Osteocyte (in vitro differentiated cells): Measurements from ENCODE around the gene CETN2. TPM values are rescaled to one million over a fixed set of nuclear protein-coding genes. Genes with fewer than 3 reads are reported as not detected.
"Not testable (repeated sequence)": the region's sequence is repeated elsewhere in the genome, so short reads cannot be mapped to it uniquely, and the experiment has no call there.

Source experiments
- DNase-seq: peaks from one replicate; pipeline ENCODE4 v3.0.0; 2021; ENCODE audit warnings: mixed read lengths; ENCODE audit not compliant: unreplicated experiment; ENCODE audit errors: extremely low spot score
- H3K27ac Mint-ChIP-seq: one replicate; pipeline ENCODE4 v1.8.0; 2021; ENCODE audit warnings: mild to moderate bottlenecking, mixed read lengths; ENCODE audit not compliant: unreplicated experiment
- H3K27me3 Mint-ChIP-seq: one replicate; pipeline ENCODE4 v1.8.0; 2021; ENCODE audit warnings: mixed read lengths; ENCODE audit not compliant: unreplicated experiment
- H3K36me3 Mint-ChIP-seq: one replicate; pipeline ENCODE4 v1.8.0; 2021; ENCODE audit warnings: mixed read lengths; ENCODE audit not compliant: unreplicated experiment
- H3K4me1 Mint-ChIP-seq: one replicate; pipeline ENCODE4 v1.8.0; 2021; ENCODE audit warnings: mixed read lengths; ENCODE audit not compliant: unreplicated experiment
- H3K4me3 Mint-ChIP-seq: one replicate; pipeline ENCODE4 v1.8.0; 2021; ENCODE audit warnings: mild to moderate bottlenecking, moderate library complexity, mixed read lengths; ENCODE audit not compliant: unreplicated experiment
- H3K9me3 Mint-ChIP-seq: one replicate; pipeline ENCODE4 v1.8.0; 2021; ENCODE audit warnings: mixed read lengths; ENCODE audit not compliant: unreplicated experiment
- total RNA-seq: library from RNA; stranded (reverse); gene quantifications from 2 replicates; pipeline ENCODE4 v1.2.1, GENCODE V29; 2021
- TF ChIP-seq, protein P1 (sequence below): fragments of 200-600 bp; sonication (generic); IDR thresholded peaks from 2 replicates; pipeline ENCODE4 v1.5.0; 2021; ENCODE audit warnings: antibody characterized with exemption, mild to moderate bottlenecking, moderate library complexity

The CETN2 gene
- total RNA-seq, 1 donor from 2014 or later = 34.8 TPM

DNA sequence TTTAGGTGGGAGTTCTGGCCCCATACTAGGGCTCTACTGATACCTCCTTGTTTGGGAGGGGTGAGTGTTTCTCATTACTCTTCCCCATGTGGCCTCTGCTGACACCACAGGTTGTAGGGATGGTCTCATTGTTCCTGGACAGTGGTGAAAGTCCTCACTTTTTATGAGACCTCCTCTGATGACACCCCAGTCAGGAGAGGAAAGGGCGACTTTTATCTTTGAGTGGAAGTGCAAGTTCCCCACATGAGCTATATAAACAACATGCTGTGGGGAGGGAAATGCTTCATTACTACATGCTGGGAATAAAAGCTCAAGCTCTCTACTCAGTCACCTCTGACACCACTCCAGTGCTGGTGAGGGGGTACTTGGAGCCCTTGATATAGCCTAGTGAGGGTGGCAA is 31.6 kb downstream of the CETN2 start:
- H3K9me3 Mint-ChIP-seq = no peaks in the 10 kb centered on the region
- peaks cover 15% of the 10 kb centered on the region for H3K27me3 Mint-ChIP-seq
- H3K36me3 Mint-ChIP-seq = no peaks in the 10 kb centered on the region
- H3K27ac Mint-ChIP-seq = no peak overlapping the region
- DNase-seq = no peak
- TF ChIP-seq, protein P1, sequence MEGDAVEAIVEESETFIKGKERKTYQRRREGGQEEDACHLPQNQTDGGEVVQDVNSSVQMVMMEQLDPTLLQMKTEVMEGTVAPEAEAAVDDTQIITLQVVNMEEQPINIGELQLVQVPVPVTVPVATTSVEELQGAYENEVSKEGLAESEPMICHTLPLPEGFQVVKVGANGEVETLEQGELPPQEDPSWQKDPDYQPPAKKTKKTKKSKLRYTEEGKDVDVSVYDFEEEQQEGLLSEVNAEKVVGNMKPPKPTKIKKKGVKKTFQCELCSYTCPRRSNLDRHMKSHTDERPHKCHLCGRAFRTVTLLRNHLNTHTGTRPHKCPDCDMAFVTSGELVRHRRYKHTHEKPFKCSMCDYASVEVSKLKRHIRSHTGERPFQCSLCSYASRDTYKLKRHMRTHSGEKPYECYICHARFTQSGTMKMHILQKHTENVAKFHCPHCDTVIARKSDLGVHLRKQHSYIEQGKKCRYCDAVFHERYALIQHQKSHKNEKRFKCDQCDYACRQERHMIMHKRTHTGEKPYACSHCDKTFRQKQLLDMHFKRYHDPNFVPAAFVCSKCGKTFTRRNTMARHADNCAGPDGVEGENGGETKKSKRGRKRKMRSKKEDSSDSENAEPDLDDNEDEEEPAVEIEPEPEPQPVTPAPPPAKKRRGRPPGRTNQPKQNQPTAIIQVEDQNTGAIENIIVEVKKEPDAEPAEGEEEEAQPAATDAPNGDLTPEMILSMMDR = no peak
- H3K4me3 Mint-ChIP-seq = no peak overlapping the region
- no peaks in the 10 kb centered on the region for H3K4me1 Mint-ChIP-seq

DNA sequence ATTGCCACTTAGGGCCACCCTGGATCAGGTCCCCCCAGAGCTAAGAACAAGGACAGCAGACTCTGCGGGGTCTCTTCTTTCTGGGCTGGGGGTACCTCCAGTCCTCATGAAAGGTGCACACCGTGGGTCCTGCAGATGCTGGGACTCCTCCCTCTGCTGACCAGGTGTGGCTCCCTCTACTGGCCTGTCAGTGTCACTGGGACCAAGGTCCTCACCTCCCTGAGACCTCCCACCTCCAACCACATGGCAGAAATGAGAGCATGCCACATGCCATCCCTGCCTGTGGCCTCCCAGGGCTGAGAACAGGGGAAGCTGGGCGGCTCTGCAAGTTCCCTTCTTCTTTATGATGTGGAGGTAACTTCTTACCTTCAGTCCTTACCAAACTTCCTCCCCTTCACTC is 43.5 kb downstream of the CETN2 start:
- H3K36me3 Mint-ChIP-seq, H3K27me3 Mint-ChIP-seq, H3K4me1 Mint-ChIP-seq, H3K27ac Mint-ChIP-seq, H3K9me3 Mint-ChIP-seq, DNase-seq, H3K4me3 Mint-ChIP-seq: not testable (repeated sequence)

Other genes starting within 250 kb of the CETN2 start
- not detected in 2 replicates for gene GABRQ, start 192.9 kb downstream of the CETN2 start, total RNA-seq
- not detected in 2 replicates for gene MAGEA3, start 132.0 kb downstream of the CETN2 start, total RNA-seq
- not detected in 2 replicates for gene CSAG2, start 121.5 kb downstream of the CETN2 start, total RNA-seq
- gene MAGEA2B, start 116.1 kb downstream of the CETN2 start, total RNA-seq = not detected in 2 replicates
- not detected in 2 replicates for gene CSAG1, start 97.0 kb downstream of the CETN2 start, total RNA-seq
- gene MAGEA12, start 97.0 kb downstream of the CETN2 start, total RNA-seq = not detected in 2 replicates
- not detected in 2 replicates for gene MAGEA2, start 76.9 kb downstream of the CETN2 start, total RNA-seq
- gene CSAG3, start 71.5 kb downstream of the CETN2 start, total RNA-seq = not detected in 2 replicates
- not detected in 2 replicates for gene MAGEA6, start 61.1 kb downstream of the CETN2 start, total RNA-seq
- gene NSDHL, start 306 bp upstream of the CETN2 start, total RNA-seq = 14.1 and 14.7 TPM in 2 replicates
- gene ZNF185, start 67.3 kb upstream of the CETN2 start, total RNA-seq = 8.0 TPM in 2 replicates
- gene PNMA5, start 163.4 kb upstream of the CETN2 start, total RNA-seq = not detected in 2 replicates
- gene PNMA3, start 225.7 kb upstream of the CETN2 start, total RNA-seq = not detected in 2 replicates
- gene PNMA6A, start 241.7 kb upstream of the CETN2 start, total RNA-seq = 1.5 and 1.6 TPM in 2 replicates